GM12891 (cell line): Measurements from ENCODE around the gene USP12.

ENCODE experiments used
- DNase-seq: peaks from one replicate; pipeline ENCODE4 v3.0.0; 2011; ENCODE audit warnings: low spot score; ENCODE audit not compliant: insufficient read length
- FAIRE-seq: peaks from 2 replicates; lab custom pipeline; 2011; peaks lifted over from hg19 to GRCh38; lab: Jason Lieb, UNC
- PAX5 ChIP-seq: IDR thresholded peaks from 2 replicates; pipeline ENCODE4 v1.6.1; 2011; ENCODE audit warnings: low read length, moderate library complexity, mild to moderate bottlenecking; ENCODE audit not compliant: insufficient read depth, severe bottlenecking
- POLR2A ChIP-seq: IDR thresholded peaks from 2 replicates; pipeline ENCODE4 v1.6.1; 2011; ENCODE audit warnings: low read depth, low read length, control low read depth
- POLR2AphosphoS5 ChIP-seq: IDR thresholded peaks from 2 replicates; pipeline ENCODE4 v1.6.1; 2011; ENCODE audit warnings: low read depth, low read length, control low read depth
- POU2F2 ChIP-seq: IDR thresholded peaks from 2 replicates; pipeline ENCODE4 v1.6.1; 2011; ENCODE audit warnings: low read depth, mild to moderate bottlenecking, control low read depth, low read length, moderate library complexity
- SPI1 ChIP-seq: IDR thresholded peaks from 2 replicates; pipeline ENCODE4 v1.6.1; 2011; ENCODE audit warnings: low read depth, low read length, control low read depth
- TAF1 ChIP-seq: IDR thresholded peaks from 2 replicates; pipeline ENCODE4 v1.6.1; 2011; ENCODE audit warnings: low read depth, low read length, control low read depth

USP12 gene

DNA sequence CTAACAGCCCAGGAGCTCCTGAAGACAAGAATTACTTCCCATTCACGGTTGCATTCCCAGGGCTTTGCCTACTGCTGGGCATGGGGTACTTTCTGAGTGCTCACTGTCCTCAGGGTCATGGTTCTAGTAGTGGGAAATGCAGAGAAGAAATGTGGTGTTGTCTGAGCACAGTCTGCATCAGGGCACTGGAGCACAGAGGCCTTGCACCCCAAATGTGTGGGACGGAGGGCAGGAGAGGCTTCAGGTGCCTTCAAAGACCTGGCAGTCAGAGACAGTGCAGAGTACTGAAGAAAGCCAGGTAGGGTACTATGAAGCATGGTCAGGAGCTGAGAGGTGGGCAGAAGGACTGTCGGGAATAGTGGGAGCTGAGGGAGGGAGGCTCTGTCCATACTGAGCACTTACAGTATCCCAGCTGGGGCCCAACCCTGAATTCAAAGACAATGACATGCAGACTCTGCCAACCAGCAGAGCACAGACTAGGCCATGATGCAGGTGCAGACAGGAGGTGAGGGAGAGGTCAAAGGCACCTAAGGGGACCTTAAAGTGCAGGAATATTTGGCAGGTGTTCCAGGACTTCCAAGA lies 144.4 kb downstream of the USP12 start:
- TF ChIP-seq TAF1 (no peak), POLR2A (no peak), PAX5 (no peak), POU2F2 (no peak), POLR2AphosphoS5 (no peak), SPI1 (no peak)
- no peak for DNase-seq
- no peak for FAIRE-seq

DNA sequence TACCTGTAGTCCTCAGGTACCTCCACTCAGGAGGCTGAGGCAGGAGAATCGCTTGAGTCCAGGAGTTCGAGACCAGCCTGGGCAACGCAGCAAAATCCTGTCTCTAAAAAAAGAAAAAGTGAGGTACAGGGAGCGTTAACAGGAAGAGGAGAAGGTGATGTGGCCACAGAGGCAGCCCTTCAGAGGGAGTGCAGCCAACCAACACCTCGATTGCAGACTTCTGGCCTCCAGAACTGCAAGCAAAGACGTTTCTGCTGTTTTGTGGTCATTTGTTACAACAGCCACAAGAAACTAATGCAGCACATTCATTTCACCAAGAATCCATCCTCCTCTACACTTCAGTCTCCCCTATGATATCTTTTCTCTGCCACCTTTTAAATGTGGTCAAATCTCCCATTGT lies 145.2 kb downstream of the USP12 start:
- FAIRE-seq (no peak), DNase-seq (no peak)
- TF ChIP-seq PAX5 = no peak
- no peak for TF ChIP-seq POLR2A
- no peak for TF ChIP-seq SPI1
- no peak for TF ChIP-seq POLR2AphosphoS5
- TF ChIP-seq POU2F2 = no peak
- no peak for TF ChIP-seq TAF1

DNA sequence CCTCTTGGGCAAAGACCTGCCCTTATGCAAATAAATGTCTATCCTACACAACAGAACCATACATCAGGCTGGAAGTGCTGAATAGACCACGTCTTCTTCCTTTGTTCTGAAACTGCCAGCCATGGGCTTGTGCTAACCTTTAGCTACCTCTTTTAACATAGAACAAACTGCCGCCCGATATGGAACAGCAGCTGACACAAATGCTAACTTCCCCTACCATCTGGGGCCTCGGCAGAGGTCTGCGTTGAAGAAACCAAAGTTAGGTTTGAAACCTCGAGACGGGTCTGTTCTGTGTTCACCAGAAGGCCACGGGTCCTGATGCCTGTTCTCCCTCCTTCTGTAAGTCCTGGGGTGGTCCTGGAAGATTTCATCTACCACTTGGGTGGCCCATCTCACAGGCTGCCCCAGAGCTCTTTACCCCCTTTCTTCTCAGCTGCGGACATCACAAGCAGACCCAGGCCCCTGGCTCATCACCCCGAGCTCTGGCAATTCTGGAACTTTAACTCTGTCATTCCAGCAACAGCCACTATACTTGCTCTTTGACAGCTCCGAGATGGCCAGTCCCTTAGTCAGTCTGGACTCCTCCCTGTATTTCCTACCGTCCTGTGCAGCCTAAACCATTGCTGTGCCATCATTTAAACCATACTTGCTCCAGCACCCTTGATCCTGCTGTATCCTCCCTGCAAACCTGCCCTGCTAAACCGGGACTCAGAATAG lies 146.7 kb downstream of the USP12 start:
- TF ChIP-seq POU2F2 = no peak
- TF ChIP-seq POLR2A = no peak
- no peak for TF ChIP-seq PAX5
- no peak for TF ChIP-seq TAF1
- no peak for TF ChIP-seq SPI1
- no peak for TF ChIP-seq POLR2AphosphoS5
- no peak for DNase-seq
- FAIRE-seq = no peak

DNA sequence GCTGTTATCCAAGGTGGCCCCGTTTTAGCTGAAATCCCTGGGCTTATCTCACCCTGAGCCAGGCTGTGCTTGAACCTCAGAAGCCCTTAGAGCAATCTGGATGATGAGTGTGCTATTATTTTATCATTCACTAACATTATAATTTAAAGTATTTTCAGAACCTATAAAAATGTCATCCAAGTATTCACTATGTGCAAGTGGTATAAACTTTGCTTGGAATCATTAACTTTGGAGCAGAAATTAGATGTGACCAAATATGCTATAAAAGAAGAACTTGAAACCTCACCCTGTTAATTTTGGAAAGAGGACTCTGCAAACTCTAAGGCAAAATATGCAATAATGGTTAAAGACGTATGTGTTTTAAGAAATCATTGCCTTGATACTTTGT lies 147.5 kb downstream of the USP12 start:
- no peak for TF ChIP-seq SPI1
- FAIRE-seq (no peak), DNase-seq (no peak)

DNA sequence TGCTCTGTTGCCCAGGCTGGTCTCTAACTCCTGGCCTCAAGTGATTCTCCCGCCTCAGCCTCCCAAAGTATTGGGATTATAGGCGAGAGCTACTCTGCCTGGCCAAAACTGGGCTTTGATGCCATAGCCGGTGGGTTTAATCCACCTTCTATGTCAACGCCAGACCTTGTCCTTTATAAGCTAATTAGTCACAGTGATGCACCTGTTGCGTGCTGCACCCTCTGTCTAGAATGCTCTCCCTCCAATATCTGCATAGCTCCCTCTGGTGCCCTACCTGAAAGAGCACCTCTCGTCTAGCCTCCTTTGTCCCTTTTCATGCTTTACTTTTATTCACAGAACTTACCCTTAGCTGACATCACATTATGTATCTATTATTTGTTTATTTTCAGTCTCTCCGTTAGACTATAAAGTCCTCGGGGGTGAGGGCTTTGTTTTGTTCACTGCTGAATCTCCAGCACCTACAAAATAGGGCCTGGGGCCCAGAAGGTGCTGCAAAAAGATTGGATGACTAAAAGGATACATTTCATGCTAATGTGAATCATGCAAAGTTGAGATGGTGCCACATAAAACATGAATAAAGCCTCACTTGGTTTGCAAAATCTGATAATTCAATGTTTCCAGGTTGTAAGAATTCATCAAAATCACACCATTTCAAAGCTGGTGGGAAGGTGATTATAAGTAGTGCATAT lies 148.1 kb downstream of the USP12 start:
- TF ChIP-seq TAF1 = no peak
- TF ChIP-seq POLR2AphosphoS5 = no peak
- TF ChIP-seq PAX5 = no peak
- TF ChIP-seq SPI1 = no peak
- no peak for TF ChIP-seq POLR2A
- no peak for TF ChIP-seq POU2F2
- DNase-seq (no peak), FAIRE-seq (no peak)

DNA sequence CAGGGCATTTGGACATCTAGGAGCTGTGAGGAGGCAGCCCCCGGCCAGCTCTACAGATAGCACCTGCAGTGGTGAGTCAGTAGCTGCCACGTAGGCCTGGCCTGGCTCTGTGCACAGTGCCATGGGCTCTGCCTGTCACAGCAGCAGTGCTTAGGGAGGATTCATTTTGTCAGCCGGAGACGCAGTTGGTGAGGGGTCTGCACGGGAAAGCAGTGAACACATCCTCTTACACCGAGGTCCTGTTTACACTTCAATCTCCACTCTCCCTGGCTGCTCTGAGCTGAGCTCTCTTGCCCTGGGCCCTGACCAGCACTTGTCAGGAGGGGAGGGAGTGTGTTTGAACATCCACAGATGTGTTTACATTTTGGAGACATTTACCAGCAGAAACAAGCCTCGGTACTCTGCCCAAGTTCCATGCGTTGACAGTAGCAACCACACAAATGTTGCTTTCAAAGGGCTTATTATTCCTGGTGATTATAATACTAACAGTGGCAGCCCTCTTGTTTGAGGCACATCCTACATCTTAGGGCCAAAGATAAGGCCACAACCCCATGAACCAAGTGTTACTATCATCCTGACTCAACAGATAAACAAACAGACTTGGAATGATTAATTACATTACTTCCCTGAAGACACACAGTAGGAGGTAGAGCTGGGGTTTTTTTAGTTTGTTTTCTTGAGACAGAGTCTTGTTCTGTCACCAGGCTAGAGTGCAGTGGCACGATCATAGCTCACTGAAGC lies 148.9 kb downstream of the USP12 start:
- DNase-seq (no peak), FAIRE-seq (no peak)
- TF ChIP-seq POLR2A = no peak
- TF ChIP-seq SPI1 = no peak
- TF ChIP-seq POU2F2 = no peak
- no peak for TF ChIP-seq PAX5
- TF ChIP-seq TAF1 = no peak
- no peak for TF ChIP-seq POLR2AphosphoS5

DNA sequence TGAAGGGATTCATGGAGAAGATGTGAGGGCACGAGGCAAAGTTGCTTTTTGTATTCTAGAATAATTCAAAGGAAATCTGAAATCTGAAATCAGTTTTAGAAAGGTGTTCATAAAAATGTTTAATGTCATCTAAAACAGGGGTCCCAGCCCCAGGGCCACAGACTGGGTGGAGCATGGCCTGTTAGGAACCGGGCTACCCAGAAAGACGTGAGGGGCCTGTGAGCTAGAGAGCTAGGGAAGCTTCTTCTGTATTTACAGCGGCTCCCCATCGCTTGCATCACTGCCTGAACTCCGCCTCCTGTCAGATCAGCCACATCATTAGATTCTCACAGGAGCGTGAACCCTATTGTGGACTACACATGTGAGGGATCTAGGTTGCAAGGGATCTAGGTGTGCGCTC lies 151.2 kb downstream of the USP12 start:
- DNase-seq (no peak), FAIRE-seq (no peak)
- TF ChIP-seq PAX5 (no peak), POU2F2 (no peak), SPI1 (no peak), POLR2AphosphoS5 (no peak), TAF1 (no peak), POLR2A (no peak)

DNA sequence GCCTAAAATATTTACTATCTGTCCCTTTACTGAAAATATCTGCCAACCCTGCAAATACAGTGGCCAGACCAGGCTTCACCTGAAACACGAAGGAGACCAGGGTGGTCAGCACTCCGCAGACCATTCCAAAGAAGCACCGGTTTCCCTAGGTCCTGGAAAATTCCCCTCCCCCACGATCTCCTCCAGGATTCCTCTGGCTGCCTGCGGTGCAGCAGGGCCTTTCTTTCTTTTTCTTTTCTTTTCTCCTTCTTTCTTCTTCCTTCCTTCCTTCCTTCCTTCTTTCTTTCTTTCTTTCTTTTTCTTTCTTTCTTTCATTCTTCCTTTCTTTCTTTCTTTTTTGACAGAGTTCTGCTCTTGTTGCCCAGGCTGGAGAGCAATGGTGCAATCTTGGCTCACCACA lies 152.7 kb downstream of the USP12 start:
- no peak for DNase-seq
- TF ChIP-seq TAF1 (no peak), POU2F2 (no peak), SPI1 (no peak), POLR2A (no peak), PAX5 (no peak), POLR2AphosphoS5 (no peak)
- no peak for FAIRE-seq

DNA sequence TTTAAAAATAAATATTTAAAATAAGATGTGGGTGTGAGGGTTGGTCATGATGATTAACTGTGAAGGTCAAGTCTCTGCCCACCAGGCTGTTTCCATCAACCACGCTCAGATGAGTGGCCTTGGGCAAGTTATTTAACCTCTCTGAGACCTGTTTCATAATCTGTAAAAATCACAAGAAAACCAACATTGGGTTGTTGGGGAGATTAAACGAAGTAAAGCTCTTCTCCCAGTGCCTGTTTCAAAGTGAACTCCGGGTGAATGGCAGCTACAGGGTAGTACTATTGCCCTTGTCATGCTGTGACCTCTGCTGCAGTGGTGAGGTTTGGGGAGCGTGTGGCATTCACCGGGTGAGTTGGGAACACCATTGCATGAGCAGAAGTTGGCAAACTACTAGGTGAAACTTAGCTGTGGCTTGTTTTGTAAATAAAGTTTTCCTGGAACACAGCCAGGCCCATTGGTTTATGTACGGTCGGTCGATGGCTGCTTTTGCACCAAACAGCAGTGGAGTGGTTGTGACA lies 153.2 kb downstream of the USP12 start:
- FAIRE-seq (no peak), DNase-seq (no peak)
- no peak for TF ChIP-seq POLR2AphosphoS5
- TF ChIP-seq POLR2A = no peak
- no peak for TF ChIP-seq POU2F2
- TF ChIP-seq SPI1 = no peak
- TF ChIP-seq TAF1 = no peak
- TF ChIP-seq PAX5 = no peak
